GM18520 (cell line): ENCODE measurements around the gene ESRRB.

Source experiments
- ATAC-seq: cut with Tn5 transposase; IDR thresholded peaks from one replicate; pipeline ENCODE4 v1.9.1; 2021; ENCODE audit not compliant: unreplicated experiment

The ESRRB gene

DNA sequence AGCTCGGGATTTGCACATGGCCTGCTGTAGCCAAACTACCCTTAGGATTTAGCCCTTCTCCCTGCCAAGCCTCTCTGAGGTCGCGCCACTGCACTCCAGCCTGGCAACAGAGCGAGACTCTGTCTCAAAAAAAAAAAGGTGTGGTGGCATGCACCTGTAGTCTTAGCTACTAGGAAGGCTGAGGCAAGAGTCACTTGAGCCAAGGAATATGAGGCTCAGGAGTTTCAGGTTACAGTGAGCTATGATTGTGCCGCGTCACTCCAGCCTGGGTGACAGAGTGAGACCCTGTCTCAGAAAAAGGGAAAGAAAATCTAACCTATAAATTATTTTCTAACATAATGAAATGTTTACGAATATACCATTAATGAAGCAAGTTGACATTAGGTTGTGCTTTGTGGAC lies 29.7 kb downstream of the ESRRB start:
- ATAC-seq: no peak

GRCh38 chr14:76407449-76408150 lies 31.7 kb downstream of the ESRRB start:
- ATAC-seq: no peak

- no peak for ATAC-seq
Observed at GRCh38 chr14:76408877-76409276, 32.9 kb downstream of the ESRRB start.

DNA sequence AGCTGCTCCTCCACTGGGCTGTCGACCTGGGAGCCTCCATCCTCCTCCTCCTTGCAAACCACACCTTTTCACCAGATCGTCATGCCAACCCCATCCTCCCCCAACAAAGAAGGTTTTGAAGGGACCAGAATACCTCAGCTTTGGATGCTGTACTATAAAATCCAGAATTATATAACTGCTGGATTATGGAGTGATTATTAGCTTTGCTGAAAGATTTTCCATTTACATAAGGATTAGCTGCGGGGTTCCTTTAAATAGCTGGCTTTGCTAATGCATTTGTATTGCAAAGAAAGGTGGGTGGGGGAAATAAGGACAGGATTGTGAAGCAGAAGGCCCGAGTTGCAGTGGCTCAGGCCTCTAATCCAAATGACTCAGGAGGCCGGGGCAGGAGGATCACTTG lies 36.6 kb downstream of the ESRRB start:
- ATAC-seq: no peak

- ATAC-seq: no peak
Observed at GRCh38 chr14:76413106-76413961, 37.4 kb downstream of the ESRRB start.

DNA sequence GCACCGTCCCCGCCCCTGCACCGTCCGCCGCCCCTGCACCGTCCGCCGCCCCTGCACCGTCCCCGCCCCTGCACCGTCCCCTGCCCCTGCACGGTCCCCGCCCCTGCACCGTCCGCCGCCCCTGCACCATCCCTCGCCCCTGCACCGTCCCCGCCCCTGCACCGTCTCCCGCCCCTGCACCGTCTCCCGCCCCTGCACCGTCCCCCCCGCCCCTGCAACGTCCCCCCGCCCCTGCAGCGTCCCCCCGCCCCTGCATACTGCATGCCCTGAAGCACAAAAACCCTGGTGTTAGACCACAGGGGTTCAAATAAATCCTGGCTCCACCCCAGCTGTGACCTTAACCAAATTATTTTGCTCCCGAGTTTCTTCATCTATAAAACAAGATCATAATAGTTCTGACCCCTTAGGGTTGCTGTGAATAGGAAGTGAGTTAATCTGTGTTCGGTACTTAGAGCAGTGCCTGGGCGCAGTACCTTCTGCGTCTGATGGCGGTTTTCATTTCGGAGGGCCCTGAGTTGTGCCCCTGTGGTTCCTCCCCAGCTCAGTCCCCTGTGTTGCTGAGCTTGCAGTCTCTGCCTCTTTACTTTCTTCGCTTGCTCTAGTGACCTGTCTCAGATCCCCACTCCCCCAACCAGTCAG lies 38.1 kb downstream of the ESRRB start:
- no peak for ATAC-seq

GRCh38 chr14:76419399-76419798 lies 43.5 kb downstream of the ESRRB start:
- no peak for ATAC-seq

GRCh38 chr14:76420827-76421226 lies 44.9 kb downstream of the ESRRB start:
- no peak for ATAC-seq

DNA sequence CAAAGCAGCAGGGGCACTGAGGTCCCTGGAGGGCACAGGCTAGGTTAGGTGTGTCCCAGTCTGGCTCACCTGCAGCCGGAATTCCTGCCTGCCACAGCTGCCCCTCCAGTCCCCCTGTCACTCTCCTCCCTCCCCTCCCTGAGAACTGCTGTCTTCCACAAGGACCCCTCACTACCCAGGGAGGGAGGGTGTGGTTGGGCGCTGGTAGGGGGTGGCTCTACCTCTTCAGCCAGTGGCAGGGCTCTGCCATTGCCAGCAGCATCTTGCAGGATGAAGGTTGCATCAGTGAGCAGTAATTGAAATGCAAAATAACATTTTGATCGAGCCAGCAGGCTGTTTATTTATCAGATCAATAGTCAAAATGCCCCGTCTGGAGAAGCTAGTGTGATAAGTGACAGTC lies 45.7 kb downstream of the ESRRB start:
- no peak for ATAC-seq

GRCh38 chr14:76422662-76423061 lies 46.7 kb downstream of the ESRRB start:
- ATAC-seq: no peak

DNA sequence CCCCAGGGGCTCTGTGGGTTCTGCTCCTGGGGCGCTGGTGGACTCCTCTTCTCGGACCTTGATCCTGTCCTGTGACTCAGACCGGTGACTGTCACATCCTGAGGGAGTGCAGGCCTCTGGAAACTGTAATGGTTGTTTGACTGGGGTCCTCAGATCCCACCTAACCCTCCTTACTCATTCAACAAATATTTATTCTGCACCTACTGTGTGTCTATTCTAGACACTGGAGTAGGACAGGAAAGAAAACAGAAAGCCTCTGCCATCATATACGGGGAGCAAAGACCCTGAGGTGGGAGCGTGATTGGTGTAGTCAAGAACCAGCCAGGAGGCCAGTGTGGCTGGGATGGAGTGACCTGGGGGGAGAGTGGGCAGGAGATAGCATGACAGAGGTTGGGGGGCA lies 47.6 kb downstream of the ESRRB start:
- no peak for ATAC-seq

DNA sequence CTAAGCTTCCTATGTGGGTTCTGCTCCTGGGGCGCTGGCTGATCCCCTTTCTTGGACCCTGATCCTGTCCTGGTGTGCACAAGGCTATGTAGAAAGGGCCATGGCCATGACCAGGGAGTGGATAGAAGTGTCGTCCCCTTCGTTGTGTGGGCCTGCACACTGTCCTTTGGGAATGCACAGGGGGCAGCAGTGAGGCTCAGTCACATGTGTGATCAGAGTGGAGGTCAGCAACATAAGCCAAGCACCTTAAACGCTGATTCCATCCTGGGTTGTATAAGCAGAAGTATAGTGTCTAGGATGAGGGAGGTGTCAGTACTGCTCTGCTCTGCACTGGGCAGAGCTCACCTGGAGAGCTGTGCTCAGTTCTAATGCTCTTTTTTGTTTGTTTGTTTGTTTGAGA lies 48.4 kb downstream of the ESRRB start:
- ATAC-seq: no peak

DNA sequence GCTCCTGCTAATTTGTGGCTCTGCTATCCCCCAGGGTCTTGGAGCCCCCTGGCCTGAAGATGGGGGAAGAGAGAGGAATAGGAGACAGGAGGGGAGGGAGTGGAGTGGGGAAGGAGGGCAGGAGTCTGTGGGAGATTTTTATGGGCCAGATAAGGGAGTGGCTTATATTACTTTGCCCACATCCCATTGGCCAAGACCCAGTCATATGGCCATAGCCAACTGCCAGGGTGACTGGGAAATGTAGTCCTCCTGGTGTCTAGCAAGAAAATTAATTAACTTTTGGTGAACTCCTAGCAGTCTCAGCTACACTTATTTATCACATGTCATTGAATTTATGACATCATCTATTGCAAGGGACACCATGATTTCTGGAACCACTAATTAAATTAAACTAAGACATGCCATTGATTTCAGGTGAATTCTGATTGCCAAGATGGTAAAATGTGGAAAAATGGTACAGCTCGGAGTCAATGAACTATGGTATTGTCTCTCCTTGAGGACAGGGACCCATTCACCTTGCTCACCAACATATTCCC lies 50.3 kb downstream of the ESRRB start:
- no peak for ATAC-seq

- no peak for ATAC-seq
Observed at GRCh38 chr14:76428611-76429010, 52.7 kb downstream of the ESRRB start.

- ATAC-seq: no peak
Observed at GRCh38 chr14:76430017-76430416, 54.1 kb downstream of the ESRRB start.

DNA sequence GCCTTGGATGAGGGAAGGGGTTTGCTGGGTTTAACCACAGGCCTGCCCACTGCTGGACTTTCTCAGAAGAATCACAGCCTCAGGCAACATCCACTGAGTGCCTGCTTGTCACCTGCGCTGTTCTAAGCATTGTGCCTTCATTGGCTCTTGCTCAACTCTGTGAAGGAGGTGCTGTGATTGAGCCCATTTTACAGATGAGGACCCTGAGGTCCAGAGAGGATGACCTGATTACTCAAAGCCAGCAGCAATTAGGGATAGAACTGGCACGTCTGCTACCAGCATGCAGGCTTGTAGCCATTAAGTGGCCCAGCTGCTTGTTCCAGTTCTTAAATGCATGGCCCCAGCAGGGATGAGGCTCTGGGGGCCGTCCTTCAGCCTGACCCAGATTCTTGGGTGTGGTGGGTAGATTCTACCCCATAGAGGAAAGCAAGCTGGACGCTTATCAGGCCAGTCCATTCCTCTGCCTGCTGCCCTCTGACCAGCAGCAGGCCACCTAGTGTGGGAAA lies 54.6 kb downstream of the ESRRB start:
- ATAC-seq: no peak

DNA sequence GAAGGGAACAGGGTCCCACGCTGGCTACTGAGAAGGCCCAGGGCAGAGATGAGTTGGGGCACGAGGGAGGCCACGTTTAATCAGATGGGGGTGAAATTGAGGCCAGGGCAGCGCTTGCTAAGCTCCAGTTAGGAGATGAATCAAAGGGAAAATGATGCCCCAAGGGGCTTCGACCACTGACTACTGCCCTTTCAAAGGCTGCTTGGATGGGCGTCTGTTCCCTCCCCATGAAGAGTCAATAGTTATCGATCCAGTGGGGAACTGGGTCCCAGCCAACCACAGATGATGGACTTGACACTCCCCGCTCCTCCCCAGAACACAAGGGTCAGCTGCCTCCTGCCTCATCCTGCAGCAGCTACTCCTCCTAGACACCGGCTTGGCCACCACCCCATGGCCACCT lies 55.6 kb downstream of the ESRRB start:
- ATAC-seq: no peak

DNA sequence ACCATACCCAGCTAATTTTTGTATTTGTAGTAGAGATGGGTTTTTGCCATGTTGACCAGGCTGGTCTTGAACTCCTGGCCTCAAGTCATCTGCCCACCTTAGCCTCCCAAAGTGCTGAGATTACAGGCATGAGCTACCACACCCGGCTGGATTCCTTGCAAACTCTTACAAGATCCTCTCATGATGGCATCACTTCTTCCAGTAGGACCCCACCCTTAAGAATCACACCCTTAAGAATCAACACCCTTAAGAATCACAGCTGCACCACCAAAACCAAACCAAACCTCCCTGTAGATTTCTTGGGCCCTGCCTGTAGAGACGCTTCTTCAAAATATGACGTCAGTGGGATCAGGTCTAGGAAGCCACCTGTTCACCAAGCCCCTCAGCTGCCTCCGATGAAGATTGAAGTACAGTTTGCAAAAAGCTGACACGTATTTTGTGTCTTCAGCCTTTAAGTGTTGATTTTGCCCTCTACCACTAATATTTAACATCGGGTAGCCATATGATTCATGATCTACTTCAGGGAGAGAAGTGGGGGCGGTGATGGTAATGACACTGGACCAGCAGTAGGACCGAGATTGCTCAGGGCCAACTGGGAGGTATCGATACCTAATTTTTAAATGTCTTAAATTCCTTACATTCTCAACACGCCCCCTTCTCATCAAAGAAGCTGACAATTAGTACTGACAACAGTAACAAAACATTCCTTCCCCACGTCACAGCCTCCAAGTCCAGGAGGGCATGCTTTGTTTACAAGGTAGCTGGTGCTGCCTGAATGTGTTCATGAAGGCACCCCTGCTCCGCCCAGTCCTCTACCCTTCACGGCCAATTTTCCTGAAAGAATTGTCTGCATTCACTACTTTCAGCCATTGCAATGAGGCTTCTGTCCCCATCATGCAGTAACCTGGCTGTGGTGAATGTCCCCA lies 57.2 kb downstream of the ESRRB start:
- ATAC-seq: no peak

DNA sequence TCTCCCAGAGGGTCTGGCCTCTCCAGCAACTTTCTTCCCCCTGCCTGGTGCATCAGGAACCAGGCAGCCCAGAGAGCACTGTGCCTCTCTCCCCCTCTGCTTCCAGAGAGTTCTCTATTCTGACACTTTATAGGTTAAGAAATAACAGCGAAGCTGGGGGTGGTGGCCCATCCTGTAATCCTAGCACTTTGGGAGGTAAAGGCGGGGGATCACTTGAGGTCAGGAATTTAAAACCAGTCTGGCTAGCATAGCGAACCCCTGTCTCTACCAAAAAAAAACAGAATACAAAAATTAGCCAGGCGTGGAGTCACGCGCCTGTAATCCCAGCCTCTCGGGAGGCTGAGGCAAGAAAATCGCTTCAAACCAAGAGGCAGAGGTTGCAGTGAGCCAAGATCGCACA lies 58.3 kb downstream of the ESRRB start:
- ATAC-seq: no peak

DNA sequence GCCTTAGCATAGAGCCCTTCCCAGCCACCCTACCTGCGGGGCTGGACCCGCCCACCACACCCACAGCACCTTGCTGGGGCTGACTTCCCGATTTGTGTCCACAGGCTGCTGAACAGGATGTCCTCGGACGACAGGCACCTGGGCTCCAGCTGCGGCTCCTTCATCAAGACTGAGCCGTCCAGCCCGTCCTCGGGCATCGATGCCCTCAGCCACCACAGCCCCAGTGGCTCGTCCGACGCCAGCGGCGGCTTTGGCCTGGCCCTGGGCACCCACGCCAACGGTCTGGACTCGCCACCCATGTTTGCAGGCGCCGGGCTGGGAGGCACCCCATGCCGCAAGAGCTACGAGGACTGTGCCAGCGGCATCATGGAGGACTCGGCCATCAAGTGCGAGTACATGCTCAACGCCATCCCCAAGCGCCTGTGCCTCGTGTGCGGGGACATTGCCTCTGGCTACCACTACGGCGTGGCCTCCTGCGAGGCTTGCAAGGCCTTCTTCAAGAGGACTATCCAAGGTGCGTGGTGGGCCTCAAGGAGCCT lies 63.4 kb downstream of the ESRRB start:
- no peak for ATAC-seq
